PFSK-1 (cell line): ENCODE results near the gene EPG5.

Source experiments
- SIN3A ChIP-seq: IDR thresholded peaks from 2 replicates; pipeline ENCODE4 v1.6.1; 2012; ENCODE audit warnings: mild to moderate bottlenecking, low read length, moderate library complexity, borderline replicate concordance; ENCODE audit not compliant: insufficient read depth
- TF ChIP-seq, protein P1 (sequence below), 2 experiments: IDR thresholded peaks; 2 replicates each; pipeline versions ENCODE4 v1.6.1 to v1.8.0; 2011 to 2012; ENCODE audit warnings: low read depth in 2 of 2, low read length in 2 of 2, control low read depth in 1 of 2, inconsistent platforms in 1 of 2, mild to moderate bottlenecking in 1 of 2, moderate library complexity in 1 of 2; ENCODE audit not compliant: insufficient read depth in 1 of 2

DNA sequence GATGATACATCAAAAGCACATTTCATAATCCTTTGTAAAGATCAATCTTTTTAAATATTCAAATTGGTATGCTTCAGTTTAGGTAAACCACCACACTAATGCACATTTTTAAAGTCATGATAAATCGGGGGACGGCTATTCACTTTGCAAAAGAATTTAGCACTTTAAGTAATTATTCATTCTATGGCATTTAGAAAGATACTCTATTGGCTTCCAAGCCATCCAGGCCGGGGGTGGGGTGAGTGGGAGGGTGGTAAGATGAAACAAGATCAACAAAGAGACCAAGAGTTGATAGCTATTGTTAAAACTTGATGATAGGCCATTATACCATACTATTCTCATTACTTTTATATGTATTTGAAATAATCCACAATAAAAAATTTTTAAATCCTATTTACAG is 41.0 kb downstream of the EPG5 start:
- TF ChIP-seq, protein P1, sequence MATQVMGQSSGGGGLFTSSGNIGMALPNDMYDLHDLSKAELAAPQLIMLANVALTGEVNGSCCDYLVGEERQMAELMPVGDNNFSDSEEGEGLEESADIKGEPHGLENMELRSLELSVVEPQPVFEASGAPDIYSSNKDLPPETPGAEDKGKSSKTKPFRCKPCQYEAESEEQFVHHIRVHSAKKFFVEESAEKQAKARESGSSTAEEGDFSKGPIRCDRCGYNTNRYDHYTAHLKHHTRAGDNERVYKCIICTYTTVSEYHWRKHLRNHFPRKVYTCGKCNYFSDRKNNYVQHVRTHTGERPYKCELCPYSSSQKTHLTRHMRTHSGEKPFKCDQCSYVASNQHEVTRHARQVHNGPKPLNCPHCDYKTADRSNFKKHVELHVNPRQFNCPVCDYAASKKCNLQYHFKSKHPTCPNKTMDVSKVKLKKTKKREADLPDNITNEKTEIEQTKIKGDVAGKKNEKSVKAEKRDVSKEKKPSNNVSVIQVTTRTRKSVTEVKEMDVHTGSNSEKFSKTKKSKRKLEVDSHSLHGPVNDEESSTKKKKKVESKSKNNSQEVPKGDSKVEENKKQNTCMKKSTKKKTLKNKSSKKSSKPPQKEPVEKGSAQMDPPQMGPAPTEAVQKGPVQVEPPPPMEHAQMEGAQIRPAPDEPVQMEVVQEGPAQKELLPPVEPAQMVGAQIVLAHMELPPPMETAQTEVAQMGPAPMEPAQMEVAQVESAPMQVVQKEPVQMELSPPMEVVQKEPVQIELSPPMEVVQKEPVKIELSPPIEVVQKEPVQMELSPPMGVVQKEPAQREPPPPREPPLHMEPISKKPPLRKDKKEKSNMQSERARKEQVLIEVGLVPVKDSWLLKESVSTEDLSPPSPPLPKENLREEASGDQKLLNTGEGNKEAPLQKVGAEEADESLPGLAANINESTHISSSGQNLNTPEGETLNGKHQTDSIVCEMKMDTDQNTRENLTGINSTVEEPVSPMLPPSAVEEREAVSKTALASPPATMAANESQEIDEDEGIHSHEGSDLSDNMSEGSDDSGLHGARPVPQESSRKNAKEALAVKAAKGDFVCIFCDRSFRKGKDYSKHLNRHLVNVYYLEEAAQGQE (IDR thresholded peaks at IDR 0.05; ENCODE audit: insufficient read depth in 1 of 2, low read depth in 2 of 2, low read length in 2 of 2) = no peak
- no peak for TF ChIP-seq SIN3A
